Tibial nerve (tissue), 4 donors: ENCODE results near the gene SLC1A3.

Experiments
- EP300 ChIP-seq, 2 donors: sonication (generic); formaldehyde crosslinking; IDR thresholded peaks; one replicate each; pipeline ENCODE4 v1.6.1; 2017; ENCODE audit warnings: antibody characterized with exemption in 2 of 2, mild to moderate bottlenecking in 1 of 2
- TF ChIP-seq, protein P1 (sequence below), 5 experiments: fragments of 200-600 bp in 3 of 5; fragments of 450-650 bp in 2 of 5; sonication (generic) in 3 of 5; IDR thresholded peaks; one replicate each; pipeline ENCODE4 v1.5.1; 2016 to 2019; ENCODE audit warnings: antibody characterized with exemption in 5 of 5, mild to moderate bottlenecking in 3 of 5, moderate library complexity in 2 of 5

- TF ChIP-seq EP300 (IDR thresholded peaks at IDR 0.05) = no peak
- TF ChIP-seq, protein P1, sequence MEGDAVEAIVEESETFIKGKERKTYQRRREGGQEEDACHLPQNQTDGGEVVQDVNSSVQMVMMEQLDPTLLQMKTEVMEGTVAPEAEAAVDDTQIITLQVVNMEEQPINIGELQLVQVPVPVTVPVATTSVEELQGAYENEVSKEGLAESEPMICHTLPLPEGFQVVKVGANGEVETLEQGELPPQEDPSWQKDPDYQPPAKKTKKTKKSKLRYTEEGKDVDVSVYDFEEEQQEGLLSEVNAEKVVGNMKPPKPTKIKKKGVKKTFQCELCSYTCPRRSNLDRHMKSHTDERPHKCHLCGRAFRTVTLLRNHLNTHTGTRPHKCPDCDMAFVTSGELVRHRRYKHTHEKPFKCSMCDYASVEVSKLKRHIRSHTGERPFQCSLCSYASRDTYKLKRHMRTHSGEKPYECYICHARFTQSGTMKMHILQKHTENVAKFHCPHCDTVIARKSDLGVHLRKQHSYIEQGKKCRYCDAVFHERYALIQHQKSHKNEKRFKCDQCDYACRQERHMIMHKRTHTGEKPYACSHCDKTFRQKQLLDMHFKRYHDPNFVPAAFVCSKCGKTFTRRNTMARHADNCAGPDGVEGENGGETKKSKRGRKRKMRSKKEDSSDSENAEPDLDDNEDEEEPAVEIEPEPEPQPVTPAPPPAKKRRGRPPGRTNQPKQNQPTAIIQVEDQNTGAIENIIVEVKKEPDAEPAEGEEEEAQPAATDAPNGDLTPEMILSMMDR (IDR thresholded peaks at IDR 0.05) = no peak
These were observed 107.1 kb downstream of the SLC1A3 start for GRCh38 chr5:36713541-36713940.
